HG02678 (cell line): Measurements from ENCODE around the gene BDKRB1.

Experiments used
- ATAC-seq: cut with Tn5 transposase; IDR thresholded peaks from one replicate; pipeline ENCODE4 v1.9.1; 2021; ENCODE audit warnings: mild to moderate bottlenecking, moderate library complexity; ENCODE audit not compliant: unreplicated experiment

BDKRB1 gene

DNA sequence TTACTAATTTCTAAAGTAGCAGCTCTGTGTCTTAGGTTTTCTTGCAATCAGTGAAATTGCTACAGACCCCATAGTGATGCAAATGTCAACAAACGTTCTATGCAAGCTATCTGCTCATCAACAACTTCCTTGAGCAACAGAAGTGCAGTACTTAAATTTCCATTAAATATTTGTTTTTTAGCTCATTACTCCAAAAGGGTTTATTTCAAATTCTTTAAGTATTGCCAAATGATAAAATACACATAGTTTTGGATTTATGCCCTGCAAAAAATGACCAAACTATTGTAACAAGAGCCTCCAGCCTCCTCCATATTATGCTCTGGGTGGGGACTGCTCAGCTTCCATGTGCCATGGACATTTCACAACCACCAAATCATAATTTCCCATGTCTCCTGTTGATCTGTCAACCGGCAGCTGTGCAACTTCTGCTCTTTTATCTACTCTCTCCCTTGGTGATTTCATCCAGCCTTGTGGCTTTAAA lies 4.4 kb downstream of the BDKRB1 start:
- ATAC-seq, result no peak

- ATAC-seq, result no peak
These were observed 5.0 kb downstream of the BDKRB1 start for GRCh38 chr14:96261053-96261452.

GRCh38 chr14:96261772-96262655 lies 6.0 kb downstream of the BDKRB1 start:
- ATAC-seq, result no peak

DNA sequence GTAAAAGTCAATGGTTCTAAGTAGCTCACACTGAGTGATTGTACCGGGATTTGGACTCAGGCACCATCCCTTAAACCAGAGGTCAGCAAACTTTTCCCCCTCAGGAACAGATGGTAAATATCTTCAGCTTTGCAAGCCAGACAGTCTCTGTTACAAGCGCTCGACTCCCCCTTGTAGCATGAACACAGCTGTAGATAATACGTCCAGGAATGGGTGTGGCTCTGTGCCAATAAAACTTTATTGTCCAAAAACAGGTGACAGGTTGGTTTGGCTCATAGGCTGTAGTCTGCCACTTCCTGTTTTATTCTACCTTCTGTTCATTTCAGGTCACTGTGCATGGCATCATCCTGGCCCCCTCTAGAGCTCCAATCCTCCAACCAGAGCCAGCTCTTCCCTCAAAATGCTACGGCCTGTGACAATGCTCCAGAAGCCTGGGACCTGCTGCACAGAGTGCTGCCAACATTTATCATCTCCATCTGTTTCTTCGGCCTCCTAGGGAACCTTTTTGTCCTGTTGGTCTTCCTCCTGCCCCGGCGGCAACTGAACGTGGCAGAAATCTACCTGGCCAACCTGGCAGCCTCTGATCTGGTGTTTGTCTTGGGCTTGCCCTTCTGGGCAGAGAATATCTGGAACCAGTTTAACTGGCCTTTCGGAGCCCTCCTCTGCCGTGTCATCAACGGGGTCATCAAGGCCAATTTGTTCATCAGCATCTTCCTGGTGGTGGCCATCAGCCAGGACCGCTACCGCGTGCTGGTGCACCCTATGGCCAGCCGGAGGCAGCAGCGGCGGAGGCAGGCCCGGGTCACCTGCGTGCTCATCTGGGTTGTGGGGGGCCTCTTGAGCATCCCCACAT lies 7.6 kb downstream of the BDKRB1 start:
- no peak for ATAC-seq

- no peak for ATAC-seq
These were observed 8.2 kb downstream of the BDKRB1 start for GRCh38 chr14:96264200-96264553.

- no peak for ATAC-seq
These were observed 8.8 kb downstream of the BDKRB1 start for GRCh38 chr14:96264853-96265252.

GRCh38 chr14:96265383-96266095 lies 9.5 kb downstream of the BDKRB1 start:
- no peak for ATAC-seq

GRCh38 chr14:96267336-96267735 lies 11.3 kb downstream of the BDKRB1 start:
- no peak for ATAC-seq

DNA sequence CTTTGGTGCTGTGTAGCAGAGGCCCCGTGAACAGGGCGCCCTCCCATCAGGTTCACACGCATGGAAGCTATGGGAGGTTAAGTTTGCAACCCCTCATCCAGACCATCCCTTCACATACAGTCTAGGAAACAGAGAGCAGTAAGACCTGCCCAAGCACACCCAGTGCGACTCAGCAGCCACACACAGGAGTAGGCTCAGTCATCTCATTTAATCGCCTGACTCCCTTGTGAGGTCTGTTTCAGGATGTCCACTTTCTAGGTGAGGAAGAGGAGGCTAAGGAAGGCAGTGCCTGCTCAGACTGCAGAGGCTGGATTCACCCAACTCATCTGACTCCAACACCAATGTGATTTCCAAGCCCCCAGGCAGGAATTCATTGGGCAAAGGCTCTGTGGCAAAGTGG lies 11.9 kb downstream of the BDKRB1 start:
- ATAC-seq, result no peak

- ATAC-seq, result no peak
These were observed 12.7 kb downstream of the BDKRB1 start for GRCh38 chr14:96268431-96269358.

- no peak for ATAC-seq
These were observed 13.3 kb downstream of the BDKRB1 start for GRCh38 chr14:96269359-96269710.

GRCh38 chr14:96270565-96271420 lies 14.8 kb downstream of the BDKRB1 start:
- ATAC-seq, result no peak

GRCh38 chr14:96271421-96271762 lies 15.4 kb downstream of the BDKRB1 start:
- ATAC-seq, result no peak

DNA sequence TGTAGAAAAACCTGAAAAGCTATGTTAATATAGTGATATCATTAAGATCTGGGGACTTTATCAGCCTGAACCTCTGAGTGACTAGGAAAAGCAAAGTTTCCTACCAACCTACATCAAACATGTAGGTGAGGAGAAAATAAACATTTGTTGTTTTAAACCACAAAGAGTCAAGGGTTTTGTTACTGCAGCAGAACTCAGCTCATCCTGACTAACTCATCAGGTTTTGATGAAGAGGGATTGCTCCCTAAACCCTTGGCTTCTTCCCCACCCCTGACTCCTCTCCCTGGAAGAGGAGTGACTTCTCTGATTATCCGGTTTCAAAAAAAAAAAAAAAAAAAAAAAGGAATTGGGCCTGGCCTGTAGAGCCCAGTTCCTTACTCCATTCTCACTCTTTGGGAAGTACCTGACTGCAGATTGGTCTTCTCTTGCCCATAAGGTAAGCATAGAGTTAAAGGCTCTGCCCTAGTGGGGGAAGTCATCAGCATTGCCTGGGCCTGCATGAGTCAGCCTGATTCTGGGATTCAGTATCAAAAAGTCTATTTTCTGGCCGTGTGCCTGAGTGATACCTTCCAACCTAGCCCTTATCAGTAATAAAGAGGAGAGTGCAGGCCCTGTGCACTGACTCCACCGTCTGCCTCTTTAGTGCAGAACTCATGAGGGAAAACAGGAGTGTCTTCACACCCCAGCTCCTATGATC lies 16.9 kb downstream of the BDKRB1 start:
- no peak for ATAC-seq

- no peak for ATAC-seq
These were observed 17.6 kb downstream of the BDKRB1 start for GRCh38 chr14:96273629-96274028.

DNA sequence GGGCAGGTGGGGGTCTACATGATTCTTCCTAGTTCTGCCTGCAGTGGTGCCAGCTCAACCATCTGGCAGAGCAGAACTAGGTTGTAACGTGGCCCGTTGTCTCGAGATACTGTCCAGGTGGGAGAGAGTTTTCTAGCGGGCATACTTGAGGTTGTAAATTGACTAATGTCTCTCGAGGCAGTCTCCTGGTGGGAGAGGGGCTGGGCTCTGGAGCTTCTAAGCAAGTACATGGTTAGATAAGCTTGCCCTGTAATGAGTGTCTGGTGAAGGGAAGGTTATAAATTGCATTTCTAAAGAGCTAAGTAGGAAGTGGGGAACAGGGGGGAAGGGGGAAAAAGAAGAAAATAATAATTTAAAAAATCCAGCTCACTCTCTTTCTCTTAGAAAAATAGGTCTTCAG lies 18.1 kb downstream of the BDKRB1 start:
- ATAC-seq, result no peak

DNA sequence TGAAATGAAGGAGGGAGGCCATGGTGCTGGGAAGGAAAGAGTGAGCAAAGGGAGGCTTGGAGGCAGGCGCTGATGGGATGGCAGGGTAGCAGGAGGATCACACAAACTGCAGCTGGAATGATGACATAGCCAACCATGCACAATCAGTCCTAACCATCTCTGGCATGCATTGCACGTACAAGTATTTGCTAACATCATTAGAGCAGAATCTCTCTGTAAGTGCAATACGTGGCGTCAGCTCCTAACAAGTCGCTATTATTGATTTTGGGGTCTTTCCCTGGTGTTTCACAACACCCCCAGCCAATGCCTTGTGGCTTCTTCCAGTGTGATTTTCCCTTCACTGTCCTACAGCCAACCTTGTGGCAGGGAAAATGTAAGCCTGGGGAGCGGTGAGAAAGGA lies 18.5 kb downstream of the BDKRB1 start:
- ATAC-seq, result no peak

DNA sequence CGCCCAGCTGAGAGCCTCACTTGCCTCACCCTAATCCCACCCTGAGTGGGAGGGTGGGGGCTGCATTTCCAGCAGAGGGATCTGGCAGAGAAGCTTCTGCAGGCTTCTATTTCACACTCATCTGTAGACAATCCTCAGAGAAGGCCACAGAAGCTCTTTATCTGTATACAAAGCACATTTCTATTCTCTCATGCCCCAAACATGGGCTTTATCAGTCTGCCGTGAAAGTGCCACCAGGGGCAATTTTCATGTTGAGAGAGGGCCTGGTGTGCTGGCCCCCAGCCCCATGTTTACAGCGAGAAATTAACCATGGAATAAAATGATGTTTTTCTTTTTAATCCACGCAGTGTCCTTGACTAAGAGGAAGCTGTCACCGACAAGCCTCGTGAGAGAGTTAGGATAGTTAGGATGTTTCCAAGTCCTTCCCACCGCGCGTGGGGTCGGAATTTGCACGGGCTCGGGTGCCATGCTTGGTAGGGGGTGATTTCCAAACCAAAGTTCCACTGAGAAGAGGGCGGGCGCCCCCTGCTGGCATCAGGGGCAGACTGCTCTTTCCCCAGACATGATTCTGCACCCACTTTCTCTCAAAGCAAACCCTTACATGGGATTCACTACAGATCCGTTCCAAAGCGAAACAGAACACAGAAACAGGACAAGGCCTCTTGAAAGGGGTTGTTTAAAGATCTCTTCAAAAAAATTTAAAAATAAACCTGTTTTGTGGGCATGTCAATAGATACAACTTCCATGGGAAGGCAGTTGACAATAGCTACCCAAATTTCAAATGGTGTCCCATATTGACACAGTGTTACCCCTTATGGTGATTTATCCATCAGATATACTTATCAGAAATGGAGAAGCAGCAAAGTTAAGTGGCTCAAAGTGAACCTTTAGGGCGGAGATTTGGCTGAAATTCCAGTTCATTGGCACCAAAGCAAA lies 19.4 kb downstream of the BDKRB1 start:
- no peak for ATAC-seq
